ENCODE results near the gene GALNT1. TPM values are rescaled to one million over a fixed set of nuclear protein-coding genes. Genes with fewer than 3 reads are reported as not detected.

The GALNT1 gene
- polyA plus RNA-seq, 1 donor (not counting 4 experiments of a cell fraction or from before 2014, with no cell fraction given): 69.4 TPM

DNA sequence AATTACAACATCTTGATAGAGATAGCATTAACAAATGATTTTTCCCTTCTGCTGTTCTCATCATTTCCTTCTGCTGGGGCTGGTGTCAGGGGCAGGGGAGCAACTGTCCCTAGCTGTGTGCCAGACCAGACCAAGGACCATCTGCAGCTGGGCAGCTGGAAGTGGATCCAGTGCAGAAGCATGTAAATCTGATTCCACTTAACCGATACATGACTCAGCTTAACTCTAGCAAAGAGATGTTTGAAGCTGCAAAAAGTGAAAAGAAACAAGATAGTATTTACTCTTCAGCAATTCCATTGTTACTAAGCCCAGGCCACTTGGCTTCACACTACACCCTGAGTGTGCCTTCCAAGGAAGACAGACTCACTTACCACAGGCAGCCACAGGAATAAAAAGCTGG lies 151.1 kb downstream of the GALNT1 start:
- Histone ChIP-seq H3K9me1 (ENCODE audit: control insufficient read depth, extremely low read depth, insufficient read depth, low read length) (no peaks in the 10 kb centered on the region), H3K9ac (ENCODE audit: control insufficient read depth, extremely low read depth, insufficient read depth, low read length) (no peak overlapping the region), H3K79me2 (ENCODE audit: control insufficient read depth, insufficient read depth, low read length) (no peaks in the 10 kb centered on the region), H3K4me2 (ENCODE audit: control insufficient read depth, extremely low read depth, insufficient read depth, low read depth, low read length) (no peak overlapping the region), H3K9me3 (ENCODE audit: control insufficient read depth, low read depth, low read length) (no peaks in the 10 kb centered on the region), H3K27ac (ENCODE audit: control insufficient read depth, insufficient read depth, low read length) (no peak overlapping the region), H4K20me1 (ENCODE audit: control insufficient read depth, extremely low read depth, insufficient read depth, low read length) (no peaks in the 10 kb centered on the region), H3K4me3 (ENCODE audit: control insufficient read depth in 2 of 3, extremely low read depth in 1 of 3, insufficient read depth in 2 of 3, low read depth in 1 of 3, low read length in 3 of 3) (no peak overlapping the region), H2AFZ (ENCODE audit: control insufficient read depth, low read length) (no peak overlapping the region), H3K36me3 (ENCODE audit: control insufficient read depth in 2 of 2, extremely low read depth in 1 of 2, insufficient read depth in 2 of 2, low read length in 2 of 2) (no peaks in the 10 kb centered on the region), H3K4me1 (ENCODE audit: control insufficient read depth, extremely low read depth, insufficient read depth, low read length) (no peaks in the 10 kb centered on the region), H3K27me3 (ENCODE audit: control insufficient read depth, extremely low read depth, insufficient read depth, low read length) (no peaks in the 10 kb centered on the region)
- no peak for FAIRE-seq
- dilution Hi-C loops (cut with MboI; ENCODE audit: extremely low pct_ligation_motif_present, low sequenced_read_pairs): no loop called here
- no peak for DNase-seq (ENCODE audit: low read depth, low spot score)
- TF ChIP-seq EZH2 (IDR thresholded peaks at IDR 0.05; ENCODE audit: low read length): no peak
- TF ChIP-seq, protein P1, sequence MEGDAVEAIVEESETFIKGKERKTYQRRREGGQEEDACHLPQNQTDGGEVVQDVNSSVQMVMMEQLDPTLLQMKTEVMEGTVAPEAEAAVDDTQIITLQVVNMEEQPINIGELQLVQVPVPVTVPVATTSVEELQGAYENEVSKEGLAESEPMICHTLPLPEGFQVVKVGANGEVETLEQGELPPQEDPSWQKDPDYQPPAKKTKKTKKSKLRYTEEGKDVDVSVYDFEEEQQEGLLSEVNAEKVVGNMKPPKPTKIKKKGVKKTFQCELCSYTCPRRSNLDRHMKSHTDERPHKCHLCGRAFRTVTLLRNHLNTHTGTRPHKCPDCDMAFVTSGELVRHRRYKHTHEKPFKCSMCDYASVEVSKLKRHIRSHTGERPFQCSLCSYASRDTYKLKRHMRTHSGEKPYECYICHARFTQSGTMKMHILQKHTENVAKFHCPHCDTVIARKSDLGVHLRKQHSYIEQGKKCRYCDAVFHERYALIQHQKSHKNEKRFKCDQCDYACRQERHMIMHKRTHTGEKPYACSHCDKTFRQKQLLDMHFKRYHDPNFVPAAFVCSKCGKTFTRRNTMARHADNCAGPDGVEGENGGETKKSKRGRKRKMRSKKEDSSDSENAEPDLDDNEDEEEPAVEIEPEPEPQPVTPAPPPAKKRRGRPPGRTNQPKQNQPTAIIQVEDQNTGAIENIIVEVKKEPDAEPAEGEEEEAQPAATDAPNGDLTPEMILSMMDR (optimal IDR thresholded peaks at IDR 0.05 in 1 of 3, IDR thresholded peaks at IDR 0.05 in 1 of 3, conservative IDR thresholded peaks at IDR 0.05 in 1 of 3; ENCODE audit: extremely low read depth in 1 of 3, insufficient read depth in 2 of 3, low read length in 3 of 3): no peak

DNA sequence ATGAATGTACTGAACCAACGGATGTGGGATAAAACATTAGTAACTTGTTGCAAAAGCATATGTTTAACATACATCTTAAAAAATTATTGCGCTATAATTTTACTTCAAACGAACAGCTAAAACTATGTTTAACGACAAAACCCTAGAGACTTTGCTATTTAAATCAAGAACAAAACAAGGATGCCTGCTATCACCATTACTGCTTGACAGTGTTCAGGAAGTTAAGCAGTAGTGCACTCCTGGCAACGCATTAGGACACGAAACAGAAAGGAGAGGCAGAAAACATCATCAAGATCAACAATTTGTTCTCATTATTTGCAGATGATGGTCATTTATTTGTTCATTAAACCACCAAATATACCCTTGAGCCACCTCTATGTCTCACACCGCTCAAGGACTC lies 151.9 kb downstream of the GALNT1 start:
- Histone ChIP-seq H3K9ac (ENCODE audit: control insufficient read depth, extremely low read depth, insufficient read depth, low read length) (no peak overlapping the region), H3K9me1 (ENCODE audit: control insufficient read depth, extremely low read depth, insufficient read depth, low read length) (no peaks in the 10 kb centered on the region), H3K4me1 (ENCODE audit: control insufficient read depth, extremely low read depth, insufficient read depth, low read length) (no peaks in the 10 kb centered on the region), H3K36me3 (ENCODE audit: control insufficient read depth in 2 of 2, extremely low read depth in 1 of 2, insufficient read depth in 2 of 2, low read length in 2 of 2) (no peaks in the 10 kb centered on the region), H3K9me3 (ENCODE audit: control insufficient read depth, low read depth, low read length) (no peaks in the 10 kb centered on the region), H3K27ac (ENCODE audit: control insufficient read depth, insufficient read depth, low read length) (no peak overlapping the region), H3K4me2 (ENCODE audit: control insufficient read depth, extremely low read depth, insufficient read depth, low read depth, low read length) (no peak overlapping the region), H3K27me3 (ENCODE audit: control insufficient read depth, extremely low read depth, insufficient read depth, low read length) (no peaks in the 10 kb centered on the region), H4K20me1 (ENCODE audit: control insufficient read depth, extremely low read depth, insufficient read depth, low read length) (no peaks in the 10 kb centered on the region), H3K79me2 (ENCODE audit: control insufficient read depth, insufficient read depth, low read length) (no peaks in the 10 kb centered on the region), H3K4me3 (ENCODE audit: control insufficient read depth in 2 of 3, extremely low read depth in 1 of 3, insufficient read depth in 2 of 3, low read depth in 1 of 3, low read length in 3 of 3) (no peak overlapping the region), H2AFZ (ENCODE audit: control insufficient read depth, low read length) (no peak overlapping the region)
- DNase-seq (ENCODE audit: low read depth, low spot score) (no peak), FAIRE-seq (no peak)
- dilution Hi-C loops (cut with MboI; ENCODE audit: extremely low pct_ligation_motif_present, low sequenced_read_pairs): no loop called here
- TF ChIP-seq, protein P1 (optimal IDR thresholded peaks at IDR 0.05 in 1 of 3, IDR thresholded peaks at IDR 0.05 in 1 of 3, conservative IDR thresholded peaks at IDR 0.05 in 1 of 3; ENCODE audit: extremely low read depth in 1 of 3, insufficient read depth in 2 of 3, low read length in 3 of 3): no peak
- TF ChIP-seq EZH2 (IDR thresholded peaks at IDR 0.05; ENCODE audit: low read length): no peak

Measured in keratinocyte (primary cell).